ENCODE data around the gene GALNT9. TPM values are rescaled to one million over a fixed set of nuclear protein-coding genes. Genes with fewer than 3 reads are reported as not detected.
"Not testable (repeated sequence)": the region's sequence is repeated elsewhere in the genome, so short reads cannot be mapped to it uniquely, and the experiment has no call there.

GALNT9 gene
- total RNA-seq (2021; ENCODE audit: unreplicated experiment) (2.6 TPM), Bru-seq, nascent RNA (percentile 23 among the genes with signal in this experiment), BruChase-seq, experiment 1, labeled RNA remaining after a 6-hour chase (percentile 24 among the genes with signal in this experiment), BruChase-seq, experiment 2, labeled RNA remaining after a 2-hour chase (percentile 24 among the genes with signal in this experiment)
- 1.6 and 2.6 TPM in 2 replicates for polyA plus RNA-seq (2012)
- long read RNA-seq, partial matches to known transcripts = 1 of 5 reads
- long read RNA-seq, other reads (novel, unspliced or antisense) = 3 of 5 reads

- no peak within 1 kb of the TSS for H3K4me3 ChIP-seq (replicated peaks in 1 of 2; ENCODE audit: low read depth in 1 of 2, low read length in 2 of 2)
- no TSS peak for BruUV-seq (replicated peaks)
- H4K20me1 ChIP-seq (ENCODE audit: insufficient read depth) = no peaks in the 10 kb centered on the region
- H2AFZ ChIP-seq (ENCODE audit: low read depth, low read length, poor library complexity, severe bottlenecking) = no peak within 1 kb of the TSS
- no peaks in the 10 kb centered on the region for H3K27me3 ChIP-seq (ENCODE audit: insufficient read depth, low read length)
- H3K9me2 ChIP-seq (ENCODE audit: insufficient read depth) = no peaks in the 10 kb centered on the region
- H3K79me2 ChIP-seq (ENCODE audit: insufficient read depth, low read length) = no peaks in the 10 kb centered on the region
- intact Hi-C loops (cut with micrococcal nuclease) = no loop called here
- H3K27ac ChIP-seq (ENCODE audit: low read depth, low read length) = no peak within 1 kb of the TSS
- H3K36me3 ChIP-seq (ENCODE audit: control insufficient read depth in 1 of 2, insufficient read depth in 2 of 2, low read length in 2 of 2) = no peaks in the 10 kb centered on the region
- no peaks in the 10 kb centered on the region for H3K9me3 ChIP-seq (ENCODE audit: control insufficient read depth in 1 of 2, insufficient read depth in 1 of 2, low read depth in 1 of 2, low read length in 2 of 2)
- no peaks in the 10 kb centered on the region; a peak in 1 of 4 replicates for H3K4me1 ChIP-seq (ENCODE audit: control insufficient read depth in 1 of 2, insufficient read depth in 2 of 2, low read length in 2 of 2)
- H3K4me2 ChIP-seq (ENCODE audit: low read length) = no peak within 1 kb of the TSS
- ChIA-PET RAD21 (ENCODE audit: low non-redundant PET in 1 of 2, low total read pairs in 2 of 2, uncharacterized antibody in 2 of 2, unreplicated experiment in 2 of 2) (no interaction called here), CTCF (no interaction called here), POLR2A (no interaction called here)
- DNase-seq (ENCODE audit: low read depth, low spot score) (no peak), ATAC-seq (no peak)
- no peak within 1 kb of the TSS for H3K9ac ChIP-seq (ENCODE audit: low read length)
- TF ChIP-seq REST (IDR thresholded peaks at IDR 0.05; ENCODE audit: low read depth) (no peak), CTCF (IDR thresholded peaks at IDR 0.05 in 2 of 3, conservative IDR thresholded peaks at IDR 0.05 in 1 of 3; ENCODE audit: borderline replicate concordance in 1 of 3, insufficient read depth in 1 of 3, low read depth in 2 of 3, low read length in 2 of 3) (no peak), POLR2A (IDR thresholded peaks at IDR 0.05; ENCODE audit: borderline replicate concordance, extremely low read depth, insufficient read depth, insufficient read length) (no peak), RAD21 (IDR thresholded peaks at IDR 0.05; ENCODE audit: low read depth) (no peak), SIN3A (IDR thresholded peaks at IDR 0.05; ENCODE audit: low read depth) (no peak), EZH2phosphoT487 (IDR thresholded peaks at IDR 0.05; ENCODE audit: borderline replicate concordance) (no peak)
These were observed at the start of gene GALNT9 for GRCh38 chr12:132329036-132329719. Gene GALNT9, minus strand, starts transcription at chr12:132329589. Its CDS starts 386 bp downstream, at chr12:132329203.

- H3K27ac ChIP-seq (ENCODE audit: low read depth, low read length); ATAC-seq; CTCF ChIA-PET; POLR2A ChIA-PET; intact Hi-C loops (cut with micrococcal nuclease); H2AFZ ChIP-seq (ENCODE audit: low read depth, low read length, poor library complexity, severe bottlenecking); H3K4me2 ChIP-seq (ENCODE audit: low read length); DNase-seq (ENCODE audit: low read depth, low spot score); RAD21 ChIA-PET (ENCODE audit: low non-redundant PET in 1 of 2, low total read pairs in 2 of 2, uncharacterized antibody in 2 of 2, unreplicated experiment in 2 of 2); H3K79me2 ChIP-seq (ENCODE audit: insufficient read depth, low read length); H3K9me3 ChIP-seq (ENCODE audit: control insufficient read depth in 1 of 2, insufficient read depth in 1 of 2, low read depth in 1 of 2, low read length in 2 of 2); H3K36me3 ChIP-seq (ENCODE audit: control insufficient read depth in 1 of 2, insufficient read depth in 2 of 2, low read length in 2 of 2); H3K9me2 ChIP-seq (ENCODE audit: insufficient read depth); H4K20me1 ChIP-seq (ENCODE audit: insufficient read depth); H3K9ac ChIP-seq (ENCODE audit: low read length); BruUV-seq (replicated peaks); H3K4me1 ChIP-seq (ENCODE audit: control insufficient read depth in 1 of 2, insufficient read depth in 2 of 2, low read length in 2 of 2); H3K4me3 ChIP-seq (replicated peaks in 1 of 2; ENCODE audit: low read depth in 1 of 2, low read length in 2 of 2): not testable (repeated sequence)
- H3K27me3 ChIP-seq (ENCODE audit: insufficient read depth, low read length) = peaks cover 41% of the 10 kb centered on the region
These were observed 49.7 kb upstream of the GALNT9 start for GRCh38 chr12:132379057-132379456.

Data from HCT116 (cell line).